B cell (primary cell): ENCODE results near the gene ASF1A. TPM values are rescaled to one million over a fixed set of nuclear protein-coding genes. Genes with fewer than 3 reads are reported as not detected.

Experiments used
- ATAC-seq: fragments of 200-7000 bp; cut with Tn5 transposase; one replicate; pipeline ENCODE4 v1.10.0; 2021; ENCODE audit warnings: low read depth, mild to moderate bottlenecking, moderate number of reproducible peaks, moderate library complexity
- CTCF ChIA-PET: fragments of 350-600 bp; sonication (Branson Sonifier 250); formaldehyde crosslinking; loops from one replicate; lab custom pipeline; 2021; ENCODE audit warnings: antibody characterized with exemption, inconsistent platforms; lab: Charles Lee
- POLR2A ChIA-PET: fragments of 350-600 bp; sonication (Branson Sonifier 250); formaldehyde crosslinking; loops from one replicate; lab custom pipeline; 2021; ENCODE audit warnings: antibody characterized with exemption; lab: Charles Lee
- DNase-seq: peaks from one replicate; pipeline ENCODE4 v3.0.0; 2013
- H2AFZ ChIP-seq: 2 replicates; pipeline ENCODE4 v1.6.1; 2012; ENCODE audit warnings: mild to moderate bottlenecking, low read depth, low read length; ENCODE audit not compliant: insufficient read depth, poor library complexity, severe bottlenecking
- H3K27ac ChIP-seq, 2 donors: 1 replicate in 1 of 2; 2 replicates in 1 of 2; pipeline ENCODE4 v1.5.1; 2012 to 2013; ENCODE audit warnings: low read length in 2 of 2, mild to moderate bottlenecking in 2 of 2, moderate library complexity in 1 of 2
- H3K27me3 ChIP-seq, 4 experiments: fragments of 200-600 bp in 1 of 4; sonication (generic) in 1 of 4; replicated peaks in 1 of 4; 1 replicate in 2 of 4; 2 replicates in 2 of 4; pipeline versions ENCODE4 v1.6.1 to v1.7.0; 2013 to 2016; ENCODE audit warnings: low read length in 3 of 4, mild to moderate bottlenecking in 2 of 4, mixed read lengths in 1 of 4, moderate library complexity in 1 of 4; ENCODE audit not compliant: insufficient read depth in 4 of 4, control insufficient read depth in 3 of 4; ENCODE audit errors: control extremely low read depth in 1 of 4
- H3K36me3 ChIP-seq, 2 experiments: replicated peaks in 1 of 2; 1 replicate in 1 of 2; 2 replicates in 1 of 2; pipeline versions ENCODE4 v1.6.1 to v1.7.1; 2013; ENCODE audit warnings: low read length in 1 of 2; ENCODE audit not compliant: insufficient read depth in 2 of 2, control insufficient read depth in 1 of 2; ENCODE audit errors: control extremely low read depth in 1 of 2, extremely low read depth in 1 of 2
- H3K4me1 ChIP-seq, 2 donors: fragments of 200-600 bp in 1 of 2; sonication (generic) in 1 of 2; 1 replicate in 1 of 2; 2 replicates in 1 of 2; pipeline versions ENCODE4 v1.5.1 to v1.6.1; 2013 to 2017; ENCODE audit warnings: low read length in 2 of 2; ENCODE audit not compliant: control insufficient read depth in 2 of 2, insufficient read depth in 2 of 2
- H3K4me2 ChIP-seq: replicated peaks from 2 replicates; pipeline ENCODE3; 2012; ENCODE audit warnings: mild to moderate bottlenecking, low read depth, low read length; ENCODE audit not compliant: poor library complexity, severe bottlenecking
- H3K4me3 ChIP-seq, 5 experiments: fragments of 200-600 bp in 1 of 5; sonication (generic) in 1 of 5; 1 replicate in 3 of 5; 2 replicates in 2 of 5; pipeline versions ENCODE4 v1.5.1 to v1.7.0; 2011 to 2016; ENCODE audit warnings: low read length in 4 of 5, mild to moderate bottlenecking in 4 of 5, low read depth in 2 of 5, control low read depth in 1 of 5, moderate library complexity in 1 of 5; ENCODE audit not compliant: insufficient read depth in 1 of 5; ENCODE audit errors: control extremely low read depth in 1 of 5, extremely low read depth in 1 of 5
- H3K79me2 ChIP-seq: fragments of 200-600 bp; sonication (generic); one replicate; pipeline ENCODE4 v1.6.0; 2016; ENCODE audit warnings: low read length; ENCODE audit not compliant: control insufficient read depth, insufficient read depth
- H3K9ac ChIP-seq: fragments of 200-600 bp; sonication (generic); 2 replicates; pipeline ENCODE4 v1.6.1; 2017; ENCODE audit warnings: mild to moderate bottlenecking, low read length, moderate library complexity
- H3K9me3 ChIP-seq, 3 donors: one replicate each; pipeline versions ENCODE4 v1.6.1 to v1.7.1; 2013; ENCODE audit warnings: low read length in 2 of 3; ENCODE audit not compliant: control insufficient read depth in 2 of 3, insufficient read depth in 1 of 3; ENCODE audit errors: control extremely low read depth in 1 of 3
- H4K20me1 ChIP-seq: 2 replicates; pipeline ENCODE4 v1.6.0; 2012; ENCODE audit warnings: mild to moderate bottlenecking, low read length; ENCODE audit not compliant: insufficient read depth, control insufficient read depth, poor library complexity, severe bottlenecking
- H3K27ac Mint-ChIP-seq: one replicate; pipeline ENCODE4 v1.8.0; 2021; ENCODE audit warnings: mixed read lengths
- H3K27me3 Mint-ChIP-seq: one replicate; pipeline ENCODE4 v1.8.0; 2021; ENCODE audit warnings: mixed read lengths
- H3K4me1 Mint-ChIP-seq: one replicate; pipeline ENCODE4 v1.8.0; 2021; ENCODE audit warnings: mixed read lengths
- H3K4me3 Mint-ChIP-seq: one replicate; pipeline ENCODE4 v1.8.0; 2021; ENCODE audit warnings: mixed read lengths
- H3K9me3 Mint-ChIP-seq: one replicate; pipeline ENCODE4 v1.8.0; 2022; ENCODE audit warnings: mixed read lengths; ENCODE audit not compliant: insufficient read depth
- CTCF ChIP-seq: fragments of 200-600 bp; IDR thresholded peaks from one replicate; pipeline ENCODE4 v1.8.0; 2022; ENCODE audit warnings: antibody characterized with exemption, mild to moderate bottlenecking
- EZH2 ChIP-seq: IDR thresholded peaks from 2 replicates; pipeline ENCODE4 v1.6.1; 2012; ENCODE audit warnings: borderline replicate concordance, low read depth, mild to moderate bottlenecking, moderate library complexity, low read length; ENCODE audit not compliant: insufficient read depth, poor library complexity, severe bottlenecking
- WGBS: methylation state at CpG from one replicate; pipeline ENCODE4 v1.1.5; 2013; ENCODE audit warnings: missing lambda C conversion rate; ENCODE audit not compliant: insufficient coverage; 5-methylcytosine and 5-hydroxymethylcytosine counted together
- intact Hi-C: fragments of 100-400 bp; cut with micrococcal nuclease; formaldehyde crosslinking; loops from one replicate; pipeline ENCODE4 v1.10.0; 2022
- polyA plus RNA-seq: library from polyadenylated mRNA; depleted of rRNA; stranded (reverse); fragments of >200 nt; gene quantifications from 2 replicates; pipeline ENCODE4 v1.2.3, GENCODE V29; 2012
- total RNA-seq, 2 donors: library from RNA; stranded (reverse); fragments of 120-200 nt in 1 of 2; gene quantifications; 1 replicate in 1 of 2; 2 replicates in 1 of 2; pipeline versions ENCODE4 v1.2.3 to v1.2.4, GENCODE V29; 2013 to 2022

The ASF1A gene
- total and polyA plus RNA-seq, 2 donors (not counting 1 experiment from before 2014, with no cell fraction given) = 4.0 to 25.3 TPM

DNA sequence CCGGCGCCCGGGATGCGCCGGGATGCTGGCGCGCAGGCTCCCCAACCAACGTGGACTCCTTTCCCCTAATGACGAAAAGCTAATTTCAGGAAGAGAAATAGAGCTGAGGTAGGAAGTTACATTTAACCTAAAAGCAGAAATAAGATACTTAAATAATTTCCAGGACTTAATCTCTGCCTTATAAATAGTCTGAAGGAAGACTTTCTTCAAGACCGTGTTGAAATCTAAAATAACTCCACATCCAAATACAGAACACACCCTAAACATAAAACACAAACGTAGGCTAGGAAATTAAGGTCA lies 1.3 kb downstream of the ASF1A start:
- intact Hi-C loops = loop anchor here (2.0 to 10.0 kb wide), 3 partner anchors 173 to 1220 kb away; partner anchors contain the start of gene NUS1
- peak overlapping the region; percentile 74 to 84 for H3K27ac ChIP-seq
- H3K27me3 ChIP-seq = no peaks in the 10 kb centered on the region
- CTCF ChIA-PET = interaction anchor here (0.8 to 6.4 kb wide), 6 partner anchors 9 to 330 kb away, joined by 3 to 39 read pairs (median 12); partner anchors contain the start of gene MCM9
- ATAC-seq (no peak), DNase-seq (no peak)
- Mint-ChIP-seq H3K9me3 (no peaks in the 10 kb centered on the region), H3K27me3 (no peaks in the 10 kb centered on the region), H3K4me3 (peak overlapping the region; percentile 91), H3K27ac (peak overlapping the region; percentile 95), H3K4me1 (peaks cover 60% of the 10 kb centered on the region)
- peak overlapping the region; percentile 85 for H3K9ac ChIP-seq
- H4K20me1 ChIP-seq = peaks cover 7% of the 10 kb centered on the region
- H3K4me1 ChIP-seq = peaks cover 31 to 38% of the 10 kb centered on the region in 2 donors
- H3K79me2 ChIP-seq = peaks cover 66% of the 10 kb centered on the region
- no peak for TF ChIP-seq CTCF
- TF ChIP-seq EZH2 = no peak
- WGBS = 0% methylated on average over 3 of the region's 11 CpGs
- H3K36me3 ChIP-seq = peaks cover 0 to 10% of the 10 kb centered on the region in 2 experiments
- H2AFZ ChIP-seq = peak overlapping the region; percentile 93
- peak overlapping the region; percentile 79 for H3K4me2 ChIP-seq
- POLR2A ChIA-PET = interaction anchor here (1.3 to 1.8 kb wide), 3 partner anchors 39 to 244 kb away, joined by 4 to 6 read pairs (median 5); partner anchors contain the start of genes CEP85L and MCM9
- H3K4me3 ChIP-seq = peak overlapping the region; percentile 84 to 95 (median 91)
- no peaks in the 10 kb centered on the region for H3K9me3 ChIP-seq

DNA sequence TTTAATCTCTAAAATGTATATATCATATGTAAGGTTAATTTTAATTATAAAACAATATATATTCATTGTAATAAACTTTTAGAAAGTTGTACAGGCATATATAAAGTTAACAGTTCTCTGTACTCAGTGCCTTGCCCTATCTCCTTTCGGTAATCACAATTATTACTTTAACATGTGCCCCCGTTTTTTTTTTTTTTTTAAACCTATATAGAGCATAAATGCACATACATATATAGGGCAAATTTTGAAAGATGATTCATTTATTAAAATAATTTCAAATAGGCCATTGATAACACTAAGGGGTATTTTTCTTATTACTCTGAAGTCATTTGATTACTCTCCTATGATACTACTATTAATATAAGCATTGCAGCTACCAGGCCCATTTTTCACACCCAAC lies 1.9 kb downstream of the ASF1A start:
- ChIA-PET POLR2A (interaction anchor here (0.7 kb wide), 1 partner anchor 96 kb away, joined by 6 read pairs; no protein-coding TSS in a partner anchor), CTCF (interaction anchor here (0.8 to 6.4 kb wide), 12 partner anchors 9 to 330 kb away, joined by 3 to 39 read pairs (median 4); no protein-coding TSS in a partner anchor)
- Histone ChIP-seq H3K9me3 (no peaks in the 10 kb centered on the region), H3K4me2 (peak overlapping the region; percentile 79), H3K9ac (no peak overlapping the region), H4K20me1 (peaks cover 7% of the 10 kb centered on the region), H3K27ac (no peak overlapping the region), H3K4me3 (no peak overlapping the region), H3K4me1 (peaks cover 25 to 35% of the 10 kb centered on the region in 2 donors), H3K79me2 (peaks cover 71% of the 10 kb centered on the region), H2AFZ (peak overlapping the region; percentile 93), H3K27me3 (no peaks in the 10 kb centered on the region), H3K36me3 (peaks cover 2 to 10% of the 10 kb centered on the region in 2 experiments)
- no peak for TF ChIP-seq CTCF
- TF ChIP-seq EZH2 = no peak
- ATAC-seq = no peak
- no peaks in the 10 kb centered on the region for H3K9me3 Mint-ChIP-seq
- no peak for DNase-seq
- intact Hi-C loops = loop anchor here (2.0 to 10.0 kb wide), 3 partner anchors 174 to 1221 kb away; partner anchors contain the start of gene NUS1
- H3K4me1 Mint-ChIP-seq = peaks cover 62% of the 10 kb centered on the region
- no peaks in the 10 kb centered on the region for H3K27me3 Mint-ChIP-seq
- WGBS = no CpG with 5 or more reads among the region's 2 CpGs
- no peak overlapping the region for H3K27ac Mint-ChIP-seq
- peak overlapping the region; percentile 52 for H3K4me3 Mint-ChIP-seq
